Type B pancreatic cell (in vitro differentiated cells): ENCODE measurements around the gene TSHZ2. TPM values are rescaled to one million over a fixed set of nuclear protein-coding genes. Genes with fewer than 3 reads are reported as not detected.

Experiments
- DNase-seq: peaks from one replicate; pipeline ENCODE4 v3.0.0; 2021; ENCODE audit warnings: mixed read lengths; ENCODE audit not compliant: unreplicated experiment; ENCODE audit errors: extremely low spot score
- H3K27ac Mint-ChIP-seq: 2 replicates; pipeline ENCODE4 v1.8.0; 2021; ENCODE audit warnings: mild to moderate bottlenecking, mixed read lengths
- H3K27me3 Mint-ChIP-seq: 2 replicates; pipeline ENCODE4 v1.8.0; 2021; ENCODE audit warnings: mixed read lengths
- H3K36me3 Mint-ChIP-seq: 2 replicates; pipeline ENCODE4 v1.8.0; 2021; ENCODE audit warnings: mixed read lengths
- H3K4me1 Mint-ChIP-seq: one replicate; pipeline ENCODE4 v1.8.0; 2021; ENCODE audit warnings: mixed read lengths; ENCODE audit not compliant: unreplicated experiment
- H3K4me3 Mint-ChIP-seq: 2 replicates; pipeline ENCODE4 v1.8.0; 2021; ENCODE audit warnings: mild to moderate bottlenecking, mixed read lengths
- H3K9me3 Mint-ChIP-seq: 2 replicates; pipeline ENCODE4 v1.8.0; 2021; ENCODE audit warnings: mixed read lengths
- total RNA-seq: library from RNA; stranded (reverse); gene quantifications from 2 replicates; pipeline ENCODE4 v1.2.1, GENCODE V29; 2021; ENCODE audit warnings: low replicate concordance
- TF ChIP-seq, protein P1 (sequence below): fragments of 200-600 bp; sonication (generic); conservative IDR thresholded peaks from 2 replicates; pipeline ENCODE4 v1.5.0; 2021; ENCODE audit warnings: antibody characterized with exemption, mild to moderate bottlenecking

Gene TSHZ2
- total RNA-seq, 1 donor from 2014 or later = 45.5 TPM

GRCh38 chr20:53255102-53255710, 283.0 kb downstream of the TSHZ2 start:
- Mint-ChIP-seq H3K27me3 (no peaks in the 10 kb centered on the region), H3K9me3 (peaks cover 5% of the 10 kb centered on the region), H3K4me1 (no peaks in the 10 kb centered on the region), H3K4me3 (no peak overlapping the region), H3K36me3 (peaks cover 29% of the 10 kb centered on the region), H3K27ac (no peak overlapping the region)
- TF ChIP-seq, protein P1, sequence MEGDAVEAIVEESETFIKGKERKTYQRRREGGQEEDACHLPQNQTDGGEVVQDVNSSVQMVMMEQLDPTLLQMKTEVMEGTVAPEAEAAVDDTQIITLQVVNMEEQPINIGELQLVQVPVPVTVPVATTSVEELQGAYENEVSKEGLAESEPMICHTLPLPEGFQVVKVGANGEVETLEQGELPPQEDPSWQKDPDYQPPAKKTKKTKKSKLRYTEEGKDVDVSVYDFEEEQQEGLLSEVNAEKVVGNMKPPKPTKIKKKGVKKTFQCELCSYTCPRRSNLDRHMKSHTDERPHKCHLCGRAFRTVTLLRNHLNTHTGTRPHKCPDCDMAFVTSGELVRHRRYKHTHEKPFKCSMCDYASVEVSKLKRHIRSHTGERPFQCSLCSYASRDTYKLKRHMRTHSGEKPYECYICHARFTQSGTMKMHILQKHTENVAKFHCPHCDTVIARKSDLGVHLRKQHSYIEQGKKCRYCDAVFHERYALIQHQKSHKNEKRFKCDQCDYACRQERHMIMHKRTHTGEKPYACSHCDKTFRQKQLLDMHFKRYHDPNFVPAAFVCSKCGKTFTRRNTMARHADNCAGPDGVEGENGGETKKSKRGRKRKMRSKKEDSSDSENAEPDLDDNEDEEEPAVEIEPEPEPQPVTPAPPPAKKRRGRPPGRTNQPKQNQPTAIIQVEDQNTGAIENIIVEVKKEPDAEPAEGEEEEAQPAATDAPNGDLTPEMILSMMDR = no peak
- no peak for DNase-seq

DNA sequence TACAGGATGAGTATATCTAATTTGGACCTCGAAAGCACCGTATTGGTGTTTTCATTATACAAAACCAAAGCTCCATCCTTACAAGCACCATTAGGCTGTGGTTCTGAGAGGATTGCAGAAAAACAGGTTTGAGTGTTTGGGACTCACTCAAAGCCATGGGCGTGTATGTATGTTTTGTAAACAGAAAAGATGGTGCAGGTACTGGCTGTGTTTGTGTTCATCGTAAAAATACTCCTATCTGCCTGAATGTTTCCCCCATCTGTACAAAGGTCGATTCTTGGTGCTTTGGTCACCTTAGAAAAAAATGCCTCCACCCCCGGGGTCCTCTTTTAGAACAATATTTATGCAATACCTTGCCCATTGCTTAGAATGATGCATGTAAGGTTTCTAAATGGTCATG, 286.6 kb downstream of the TSHZ2 start:
- TF ChIP-seq, protein P1 = no peak
- Mint-ChIP-seq H3K4me1 (peaks cover 18% of the 10 kb centered on the region), H3K27me3 (peaks cover 4% of the 10 kb centered on the region), H3K4me3 (no peak overlapping the region), H3K36me3 (peaks cover 26% of the 10 kb centered on the region), H3K9me3 (no peaks in the 10 kb centered on the region), H3K27ac (peak overlapping the region; percentile 18)
- no peak for DNase-seq

DNA sequence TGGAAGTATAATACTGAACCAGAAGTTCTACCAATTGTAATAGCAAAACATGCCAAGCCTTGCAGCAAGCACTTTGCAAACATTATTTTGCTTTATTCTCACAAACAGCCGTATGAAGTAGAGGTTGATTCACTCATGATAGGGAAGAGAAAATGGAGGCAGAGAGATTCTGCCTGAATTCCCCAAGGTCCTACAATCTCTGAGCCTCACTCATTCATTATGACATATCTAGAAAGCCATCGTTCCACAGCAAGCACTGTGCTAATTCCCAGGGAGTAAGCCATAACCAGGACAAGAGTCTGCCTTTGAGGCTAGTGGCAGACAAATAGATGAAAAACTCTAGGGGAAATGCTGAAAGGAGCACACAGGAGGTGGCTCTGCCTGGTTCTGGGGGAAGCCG, 288.0 kb downstream of the TSHZ2 start:
- Mint-ChIP-seq H3K27ac (no peak overlapping the region), H3K4me3 (no peak overlapping the region), H3K4me1 (peaks cover 26% of the 10 kb centered on the region), H3K9me3 (no peaks in the 10 kb centered on the region), H3K36me3 (peaks cover 15% of the 10 kb centered on the region), H3K27me3 (peaks cover 4% of the 10 kb centered on the region)
- DNase-seq = no peak
- TF ChIP-seq, protein P1 = no peak

DNA sequence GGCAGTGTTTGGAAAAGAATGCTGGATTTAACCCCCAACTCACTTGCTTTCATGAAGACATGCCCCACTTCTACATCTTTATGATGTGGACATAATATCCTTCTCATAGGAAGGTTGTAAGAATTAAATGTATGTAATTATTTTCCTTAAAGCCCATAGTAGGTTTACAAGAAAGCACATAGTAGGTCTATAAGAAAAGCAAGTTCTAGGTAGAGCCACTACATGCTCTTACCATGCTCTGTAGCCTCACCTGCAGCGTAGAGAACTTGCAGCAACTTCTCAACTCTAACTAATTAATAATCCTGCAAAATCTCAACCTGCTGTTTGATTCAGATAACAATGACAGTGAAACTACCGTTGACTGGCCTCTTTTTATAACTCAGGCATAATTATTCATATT, 288.4 kb downstream of the TSHZ2 start:
- H3K4me1 Mint-ChIP-seq = peaks cover 29% of the 10 kb centered on the region
- H3K4me3 Mint-ChIP-seq = no peak overlapping the region
- no peak overlapping the region for H3K27ac Mint-ChIP-seq
- H3K36me3 Mint-ChIP-seq = peaks cover 15% of the 10 kb centered on the region
- TF ChIP-seq, protein P1 = no peak
- DNase-seq = no peak
- no peaks in the 10 kb centered on the region for H3K9me3 Mint-ChIP-seq
- H3K27me3 Mint-ChIP-seq = peaks cover 4% of the 10 kb centered on the region

DNA sequence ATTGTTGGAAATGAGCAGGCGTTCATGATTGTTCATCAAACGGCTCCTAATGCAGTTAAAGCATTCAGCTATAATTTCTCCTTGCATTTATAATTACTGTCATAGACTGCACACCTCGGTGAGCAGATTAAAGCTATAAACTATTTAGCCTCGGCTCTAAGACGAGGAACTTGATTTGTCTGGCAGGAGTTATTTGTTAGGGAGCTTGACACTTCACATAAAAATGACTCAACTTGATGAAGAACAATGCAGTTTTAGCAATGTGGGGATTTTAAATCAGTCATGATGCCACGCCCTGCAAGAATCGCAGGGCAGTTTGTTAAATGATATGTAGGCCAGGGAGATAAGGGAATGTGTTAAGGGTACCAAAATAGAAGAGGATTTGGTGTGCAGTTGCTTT, 290.2 kb downstream of the TSHZ2 start:
- Mint-ChIP-seq H3K27me3 (peaks cover 4% of the 10 kb centered on the region), H3K4me1 (peaks cover 32% of the 10 kb centered on the region), H3K9me3 (no peaks in the 10 kb centered on the region), H3K27ac (no peak overlapping the region), H3K36me3 (peaks cover 5% of the 10 kb centered on the region), H3K4me3 (no peak overlapping the region)
- no peak for DNase-seq
- TF ChIP-seq, protein P1 = no peak
